ENCODE measurements around the gene HIP1R.

- TF ChIP-seq CTCF (IDR thresholded peaks at IDR 0.05) (no peak), POLR2A (IDR thresholded peaks at IDR 0.05) (no peak)
Measured at GRCh38 chr12:122845041-122845864, 10.0 kb downstream of the HIP1R start.
